Testis (tissue), 3 donors: ENCODE results near the gene AQP9. TPM values are rescaled to one million over a fixed set of nuclear protein-coding genes. Genes with fewer than 3 reads are reported as not detected.

ENCODE experiments used
- DNase-seq: peaks from one replicate; pipeline ENCODE4 v3.0.0-alpha.2; 2019
- H3K27ac ChIP-seq, 2 donors: fragments of 200-600 bp; sonication (generic); one replicate each; pipeline ENCODE4 v1.5.1; 2019
- H3K27me3 ChIP-seq: fragments of 200-600 bp; sonication (generic); one replicate; pipeline ENCODE4 v1.5.1; 2019
- H3K36me3 ChIP-seq: fragments of 200-600 bp; sonication (generic); one replicate; pipeline ENCODE4 v1.5.1; 2017; ENCODE audit warnings: low read depth; ENCODE audit errors: missing control alignments
- H3K4me1 ChIP-seq: fragments of 200-600 bp; sonication (generic); one replicate; pipeline ENCODE4 v1.5.1; 2019
- H3K4me3 ChIP-seq, 2 donors: fragments of 200-600 bp; sonication (generic); one replicate each; pipeline ENCODE4 v1.5.1; 2017 to 2019
- H3K9me3 ChIP-seq: fragments of 200-600 bp; sonication (generic); one replicate; pipeline ENCODE4 v1.5.1; 2017
- CTCF ChIP-seq, 3 experiments: fragments of 450-650 bp in 2 of 3; fragments of 200-600 bp in 1 of 3; sonication (generic) in 1 of 3; IDR thresholded peaks; one replicate each; pipeline ENCODE4 v1.5.1; 2016 to 2019; ENCODE audit warnings: antibody characterized with exemption in 3 of 3, mild to moderate bottlenecking in 2 of 3, moderate library complexity in 1 of 3
- POLR2A ChIP-seq: fragments of 450-650 bp; IDR thresholded peaks from one replicate; pipeline ENCODE4 v1.6.1; 2017; ENCODE audit warnings: antibody characterized with exemption, mild to moderate bottlenecking, moderate library complexity
- WGBS, 2 donors: methylation state at CpG; one replicate each; pipeline ENCODE4 v1.1.5; 2018; 5-methylcytosine and 5-hydroxymethylcytosine counted together
- intact Hi-C: fragments of 100-400 bp; cut with DNase I; formaldehyde crosslinking; loops from one replicate; pipeline ENCODE4 v1.15.1; 2023; ENCODE audit warnings: low total_unique reads
- polyA plus RNA-seq: library from polyadenylated mRNA; stranded (reverse); fragments of 350-450 nt; fragmentation: Illumina TruSeq; extraction: RNeasy Lipid Tissue Mini Kit (QIAGEN cat#74804); gene quantifications from one replicate; pipeline ENCODE4 v1.2.3, GENCODE V29; 2014; ENCODE audit warnings: low read depth, low replicate concordance; ENCODE audit not compliant: insufficient read depth
- total RNA-seq, 2 donors: library from RNA; depleted of rRNA; stranded (reverse); fragments of >200 nt; gene quantifications; one replicate each; pipeline ENCODE4 v1.2.3, GENCODE V29; 2016

AQP9 gene
- total and polyA plus RNA-seq, 3 donors from 2014 or later, result 0.16 to 3.1 TPM; not detected in 1

GRCh38 chr15:58169934-58170333 lies 31.8 kb downstream of the AQP9 start:
- no peaks in the 10 kb centered on the region for H3K9me3 ChIP-seq
- no peaks in the 10 kb centered on the region for H3K36me3 ChIP-seq
- no peak for TF ChIP-seq POLR2A
- no peak for TF ChIP-seq CTCF (IDR thresholded peaks at IDR 0.05)
- no peak for DNase-seq
- H3K27ac ChIP-seq, result no peak overlapping the region
- H3K27me3 ChIP-seq, result no peaks in the 10 kb centered on the region
- no peak overlapping the region for H3K4me3 ChIP-seq
- WGBS, 2 donors, result 88 to 89% methylated on average over 5 of the region's 5 CpGs
- intact Hi-C loops, result no loop called here
- no peaks in the 10 kb centered on the region for H3K4me1 ChIP-seq

DNA sequence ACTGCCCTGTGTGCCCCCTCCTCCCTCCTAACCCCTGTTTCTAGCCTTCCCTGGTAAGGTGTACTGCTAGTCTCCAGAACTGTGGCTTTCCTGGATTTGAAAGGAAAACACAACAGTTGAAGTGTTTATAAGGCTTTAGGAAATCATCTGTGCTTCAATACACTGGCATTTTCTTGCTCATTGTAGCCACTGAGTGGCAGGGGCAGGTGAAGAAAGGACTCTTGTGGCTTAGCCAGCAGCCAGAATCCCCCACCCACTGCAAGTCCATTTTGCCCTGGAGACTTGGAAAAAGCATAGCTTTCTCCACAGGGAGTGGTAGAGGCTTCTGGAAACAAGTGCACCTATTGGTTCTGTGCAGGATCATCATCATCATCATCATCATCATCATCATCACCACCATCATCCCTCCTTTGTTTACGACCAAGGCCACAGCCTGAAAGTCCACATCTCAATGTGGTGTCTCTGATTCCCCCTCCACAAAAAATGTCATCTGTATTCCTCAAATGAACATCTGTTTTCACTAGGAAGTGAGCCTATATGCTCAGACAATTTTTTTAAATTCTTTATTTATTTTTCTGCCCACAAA lies 33.4 kb downstream of the AQP9 start:
- no peaks in the 10 kb centered on the region for H3K4me1 ChIP-seq
- no peak for TF ChIP-seq POLR2A
- no peak for TF ChIP-seq CTCF (IDR thresholded peaks at IDR 0.05)
- intact Hi-C loops, result no loop called here
- no peak overlapping the region for H3K4me3 ChIP-seq
- no peaks in the 10 kb centered on the region for H3K9me3 ChIP-seq
- no peaks in the 10 kb centered on the region for H3K27me3 ChIP-seq
- no peak overlapping the region for H3K27ac ChIP-seq
- DNase-seq, result no peak
- WGBS, 2 donors, result 93 to 96% methylated on average over 1 of the region's 1 CpG
- no peaks in the 10 kb centered on the region for H3K36me3 ChIP-seq

DNA sequence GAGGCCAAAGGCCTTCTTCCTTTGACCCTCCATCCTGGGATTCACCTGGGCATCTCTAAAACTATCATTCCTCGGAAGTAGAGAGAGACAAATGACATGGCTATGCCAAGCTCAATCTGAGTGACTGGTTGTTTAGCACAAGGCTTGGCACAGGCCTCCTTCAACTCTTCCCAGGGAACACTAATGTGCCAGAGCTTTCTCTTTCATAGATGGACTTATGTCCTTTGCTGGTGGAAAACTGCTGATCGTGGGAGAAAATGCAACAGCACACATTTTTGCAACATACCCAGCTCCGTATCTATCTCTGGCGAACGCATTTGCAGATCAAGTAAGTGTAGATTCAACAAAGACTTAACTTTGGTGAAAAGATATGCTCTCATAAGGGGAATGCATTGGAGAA lies 36.5 kb downstream of the AQP9 start:
- intact Hi-C loops, result no loop called here
- DNase-seq, result no peak
- no peaks in the 10 kb centered on the region for H3K27me3 ChIP-seq
- no peaks in the 10 kb centered on the region for H3K4me1 ChIP-seq
- no peaks in the 10 kb centered on the region for H3K9me3 ChIP-seq
- WGBS, 2 donors, result 93 to 96% methylated on average over 5 of the region's 5 CpGs
- H3K36me3 ChIP-seq, result no peaks in the 10 kb centered on the region
- no peak overlapping the region for H3K4me3 ChIP-seq
- H3K27ac ChIP-seq, result no peak overlapping the region
- TF ChIP-seq POLR2A (no peak), CTCF (IDR thresholded peaks at IDR 0.05) (no peak)

DNA sequence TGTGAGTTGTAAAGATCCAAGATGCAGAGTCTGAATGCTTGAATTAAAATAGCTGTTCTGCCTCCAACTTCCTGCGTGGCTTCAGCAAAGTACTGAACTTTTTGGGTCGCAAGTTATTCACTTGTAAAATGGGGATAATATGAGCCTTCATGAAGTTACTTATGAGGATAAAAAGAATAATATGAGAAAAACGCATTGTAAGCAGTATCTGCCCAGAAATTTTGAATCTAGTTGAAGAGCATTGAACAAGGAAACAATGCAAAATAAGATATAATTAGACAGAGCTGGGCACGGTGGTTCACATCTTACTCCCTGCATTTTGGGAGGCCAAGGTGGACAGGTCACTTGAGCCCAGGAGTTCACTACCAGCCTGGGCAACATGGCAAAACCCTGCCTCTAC lies 37.8 kb downstream of the AQP9 start:
- intact Hi-C loops, result no loop called here
- H3K36me3 ChIP-seq, result no peaks in the 10 kb centered on the region
- no peak overlapping the region for H3K27ac ChIP-seq
- no peaks in the 10 kb centered on the region for H3K4me1 ChIP-seq
- H3K27me3 ChIP-seq, result no peaks in the 10 kb centered on the region
- H3K4me3 ChIP-seq, result no peak overlapping the region
- no peak for DNase-seq
- H3K9me3 ChIP-seq, result no peaks in the 10 kb centered on the region
- TF ChIP-seq POLR2A (no peak), CTCF (IDR thresholded peaks at IDR 0.05) (no peak)
- 85 to 88% methylated on average over 4 of the region's 4 CpGs for WGBS, 2 donors

GRCh38 chr15:58178668-58179067 lies 40.5 kb downstream of the AQP9 start:
- intact Hi-C loops, result no loop called here
- H3K27ac ChIP-seq, result no peak overlapping the region
- TF ChIP-seq CTCF (IDR thresholded peaks at IDR 0.05) (no peak), POLR2A (no peak)
- H3K36me3 ChIP-seq, result no peaks in the 10 kb centered on the region
- no peak overlapping the region for H3K4me3 ChIP-seq
- H3K27me3 ChIP-seq, result no peaks in the 10 kb centered on the region
- H3K4me1 ChIP-seq, result no peaks in the 10 kb centered on the region
- no peak for DNase-seq
- H3K9me3 ChIP-seq, result no peaks in the 10 kb centered on the region
- WGBS, 2 donors, result 80 to 92% methylated on average over 1 of the region's 1 CpG
